ENCODE results near the gene GPRC5C. TPM values are rescaled to one million over a fixed set of nuclear protein-coding genes. Genes with fewer than 3 reads are reported as not detected.

The GPRC5C gene
- polyA plus RNA-seq, 1 donor from 2014 or later: 12.8 TPM

DNA sequence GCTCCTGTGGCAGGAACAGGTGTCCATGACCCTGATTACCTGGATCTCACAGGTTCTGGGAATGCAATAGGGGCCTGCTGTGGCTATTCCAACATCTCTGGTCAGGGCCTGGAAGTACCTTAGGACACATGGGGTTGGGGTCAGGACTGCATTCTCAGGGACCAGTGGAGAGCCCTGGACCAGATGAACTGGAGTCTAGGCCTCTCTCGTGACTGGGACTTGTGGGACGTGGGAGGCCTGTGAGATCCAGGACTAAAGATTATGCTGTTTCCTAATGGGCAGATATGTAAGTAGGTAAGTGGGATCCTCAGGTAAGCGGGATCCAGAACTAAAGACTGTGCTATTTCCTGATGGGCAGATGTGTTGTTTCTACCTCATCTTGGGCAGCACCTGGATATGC, 18.3 kb downstream of the GPRC5C start:
- Histone ChIP-seq H3K9me3 (ENCODE audit: low read length) (no peaks in the 10 kb centered on the region), H3K9ac (ENCODE audit: low read length) (no peak overlapping the region), H3K27me3 (ENCODE audit: insufficient read depth, low read depth, low read length) (peaks cover 5% of the 10 kb centered on the region), H2AFZ (ENCODE audit: low read depth, low read length) (no peak overlapping the region), H3F3A (ENCODE audit: insufficient read depth, low read length, poor library complexity, severe bottlenecking) (no peaks in the 10 kb centered on the region), H3K79me2 (replicated peaks; ENCODE audit: insufficient read depth, low read length) (no peaks in the 10 kb centered on the region), H3K27ac (ENCODE audit: low read length) (no peak overlapping the region), H3K36me3 (ENCODE audit: insufficient read depth, low read length) (no peaks in the 10 kb centered on the region), H4K20me1 (ENCODE audit: insufficient read depth) (no peaks in the 10 kb centered on the region), H3K4me3 (ENCODE audit: low read length) (no peak overlapping the region), H3K9me2 (ENCODE audit: insufficient read depth, low read length) (no peaks in the 10 kb centered on the region), H3K4me2 (ENCODE audit: low read length) (no peak overlapping the region)
- TF ChIP-seq SMC3 (conservative IDR thresholded peaks at IDR 0.05; ENCODE audit: poor library complexity): no peak
- TF ChIP-seq, protein P1, sequence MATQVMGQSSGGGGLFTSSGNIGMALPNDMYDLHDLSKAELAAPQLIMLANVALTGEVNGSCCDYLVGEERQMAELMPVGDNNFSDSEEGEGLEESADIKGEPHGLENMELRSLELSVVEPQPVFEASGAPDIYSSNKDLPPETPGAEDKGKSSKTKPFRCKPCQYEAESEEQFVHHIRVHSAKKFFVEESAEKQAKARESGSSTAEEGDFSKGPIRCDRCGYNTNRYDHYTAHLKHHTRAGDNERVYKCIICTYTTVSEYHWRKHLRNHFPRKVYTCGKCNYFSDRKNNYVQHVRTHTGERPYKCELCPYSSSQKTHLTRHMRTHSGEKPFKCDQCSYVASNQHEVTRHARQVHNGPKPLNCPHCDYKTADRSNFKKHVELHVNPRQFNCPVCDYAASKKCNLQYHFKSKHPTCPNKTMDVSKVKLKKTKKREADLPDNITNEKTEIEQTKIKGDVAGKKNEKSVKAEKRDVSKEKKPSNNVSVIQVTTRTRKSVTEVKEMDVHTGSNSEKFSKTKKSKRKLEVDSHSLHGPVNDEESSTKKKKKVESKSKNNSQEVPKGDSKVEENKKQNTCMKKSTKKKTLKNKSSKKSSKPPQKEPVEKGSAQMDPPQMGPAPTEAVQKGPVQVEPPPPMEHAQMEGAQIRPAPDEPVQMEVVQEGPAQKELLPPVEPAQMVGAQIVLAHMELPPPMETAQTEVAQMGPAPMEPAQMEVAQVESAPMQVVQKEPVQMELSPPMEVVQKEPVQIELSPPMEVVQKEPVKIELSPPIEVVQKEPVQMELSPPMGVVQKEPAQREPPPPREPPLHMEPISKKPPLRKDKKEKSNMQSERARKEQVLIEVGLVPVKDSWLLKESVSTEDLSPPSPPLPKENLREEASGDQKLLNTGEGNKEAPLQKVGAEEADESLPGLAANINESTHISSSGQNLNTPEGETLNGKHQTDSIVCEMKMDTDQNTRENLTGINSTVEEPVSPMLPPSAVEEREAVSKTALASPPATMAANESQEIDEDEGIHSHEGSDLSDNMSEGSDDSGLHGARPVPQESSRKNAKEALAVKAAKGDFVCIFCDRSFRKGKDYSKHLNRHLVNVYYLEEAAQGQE (IDR thresholded peaks at IDR 0.05; ENCODE audit: borderline replicate concordance): no peak
- no peak for TF ChIP-seq RAD21 (conservative IDR thresholded peaks at IDR 0.05)
- no peak for TF ChIP-seq TAF1 (IDR thresholded peaks at IDR 0.05; ENCODE audit: low read depth)
- no peak for TF ChIP-seq EZH2 (IDR thresholded peaks at IDR 0.05; ENCODE audit: borderline replicate concordance, insufficient read depth, low read length, poor library complexity, severe bottlenecking)
- no peak for TF ChIP-seq EP300 (conservative IDR thresholded peaks at IDR 0.05; ENCODE audit: poor library complexity, severe bottlenecking)
- TF ChIP-seq POLR2AphosphoS5 (IDR thresholded peaks at IDR 0.05): no peak
- no peak for TF ChIP-seq CTCF (IDR thresholded peaks at IDR 0.05; ENCODE audit: poor library complexity, severe bottlenecking)
- no peak for TF ChIP-seq MXI1 (conservative IDR thresholded peaks at IDR 0.05; ENCODE audit: poor library complexity, severe bottlenecking)

DNA sequence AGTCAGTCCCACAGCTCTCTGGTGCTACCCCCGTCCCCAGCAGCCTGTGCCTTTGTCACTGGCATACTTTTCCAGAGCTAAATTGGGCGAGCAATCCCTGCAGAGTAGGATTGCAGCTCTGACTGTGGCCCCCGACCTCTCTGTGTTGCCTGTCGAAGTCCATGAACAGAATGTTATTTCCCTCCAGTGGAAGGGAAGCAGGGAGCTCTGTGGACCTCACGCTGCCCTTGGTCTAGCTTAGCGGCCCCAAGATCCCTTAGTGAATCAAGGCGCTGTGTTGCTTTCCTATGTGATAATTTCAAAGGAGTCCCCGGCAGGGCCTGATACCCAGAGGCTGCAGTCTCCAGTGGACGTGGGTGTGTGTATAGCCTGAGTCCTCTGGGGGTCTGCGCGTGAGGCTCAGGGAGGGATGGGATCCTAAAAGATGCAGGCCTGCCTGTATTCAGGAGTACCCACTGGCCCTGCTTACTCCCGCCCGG, 19.1 kb downstream of the GPRC5C start:
- TF ChIP-seq, protein P1 (IDR thresholded peaks at IDR 0.05; ENCODE audit: borderline replicate concordance): no peak
- TF ChIP-seq MXI1 (conservative IDR thresholded peaks at IDR 0.05; ENCODE audit: poor library complexity, severe bottlenecking) (no peak), CTCF (IDR thresholded peaks at IDR 0.05; ENCODE audit: poor library complexity, severe bottlenecking) (no peak), POLR2AphosphoS5 (IDR thresholded peaks at IDR 0.05) (no peak), EZH2 (IDR thresholded peaks at IDR 0.05; ENCODE audit: borderline replicate concordance, insufficient read depth, low read length, poor library complexity, severe bottlenecking) (no peak), EP300 (conservative IDR thresholded peaks at IDR 0.05; ENCODE audit: poor library complexity, severe bottlenecking) (no peak), TAF1 (IDR thresholded peaks at IDR 0.05; ENCODE audit: low read depth) (no peak), SMC3 (conservative IDR thresholded peaks at IDR 0.05; ENCODE audit: poor library complexity) (no peak), RAD21 (conservative IDR thresholded peaks at IDR 0.05) (no peak)
- H3K27ac ChIP-seq (ENCODE audit: low read length): no peak overlapping the region

More for the DNA sequence above, 19.1 kb downstream of the GPRC5C start:
- no peaks in the 10 kb centered on the region for H3K79me2 ChIP-seq (replicated peaks; ENCODE audit: insufficient read depth, low read length)
- no peak overlapping the region for H3K4me2 ChIP-seq (ENCODE audit: low read length)
- H2AFZ ChIP-seq (ENCODE audit: low read depth, low read length): no peak overlapping the region
- no peaks in the 10 kb centered on the region for H3K9me2 ChIP-seq (ENCODE audit: insufficient read depth, low read length)
- H3K36me3 ChIP-seq (ENCODE audit: insufficient read depth, low read length): no peaks in the 10 kb centered on the region
- H3K9me3 ChIP-seq (ENCODE audit: low read length): no peaks in the 10 kb centered on the region
- no peaks in the 10 kb centered on the region for H3F3A ChIP-seq (ENCODE audit: insufficient read depth, low read length, poor library complexity, severe bottlenecking)
- H3K27me3 ChIP-seq (ENCODE audit: insufficient read depth, low read depth, low read length): peaks cover 5% of the 10 kb centered on the region
- no peaks in the 10 kb centered on the region for H4K20me1 ChIP-seq (ENCODE audit: insufficient read depth)
- no peak overlapping the region for H3K4me3 ChIP-seq (ENCODE audit: low read length)
- no peak overlapping the region for H3K9ac ChIP-seq (ENCODE audit: low read length)

All from neural cell (in vitro differentiated cells).